ENCODE measurements around the gene DUSP23. TPM values are rescaled to one million over a fixed set of nuclear protein-coding genes. Genes with fewer than 3 reads are reported as not detected.

DUSP23 gene
- total and polyA plus RNA-seq, 10 of the 15 experiments (the other 5 are each of a cell fraction or from before 2014, with no cell fraction given) = 1.1 to 6.9 (median 4.1) TPM; not detected in 1

- TF ChIP-seq, protein P1, sequence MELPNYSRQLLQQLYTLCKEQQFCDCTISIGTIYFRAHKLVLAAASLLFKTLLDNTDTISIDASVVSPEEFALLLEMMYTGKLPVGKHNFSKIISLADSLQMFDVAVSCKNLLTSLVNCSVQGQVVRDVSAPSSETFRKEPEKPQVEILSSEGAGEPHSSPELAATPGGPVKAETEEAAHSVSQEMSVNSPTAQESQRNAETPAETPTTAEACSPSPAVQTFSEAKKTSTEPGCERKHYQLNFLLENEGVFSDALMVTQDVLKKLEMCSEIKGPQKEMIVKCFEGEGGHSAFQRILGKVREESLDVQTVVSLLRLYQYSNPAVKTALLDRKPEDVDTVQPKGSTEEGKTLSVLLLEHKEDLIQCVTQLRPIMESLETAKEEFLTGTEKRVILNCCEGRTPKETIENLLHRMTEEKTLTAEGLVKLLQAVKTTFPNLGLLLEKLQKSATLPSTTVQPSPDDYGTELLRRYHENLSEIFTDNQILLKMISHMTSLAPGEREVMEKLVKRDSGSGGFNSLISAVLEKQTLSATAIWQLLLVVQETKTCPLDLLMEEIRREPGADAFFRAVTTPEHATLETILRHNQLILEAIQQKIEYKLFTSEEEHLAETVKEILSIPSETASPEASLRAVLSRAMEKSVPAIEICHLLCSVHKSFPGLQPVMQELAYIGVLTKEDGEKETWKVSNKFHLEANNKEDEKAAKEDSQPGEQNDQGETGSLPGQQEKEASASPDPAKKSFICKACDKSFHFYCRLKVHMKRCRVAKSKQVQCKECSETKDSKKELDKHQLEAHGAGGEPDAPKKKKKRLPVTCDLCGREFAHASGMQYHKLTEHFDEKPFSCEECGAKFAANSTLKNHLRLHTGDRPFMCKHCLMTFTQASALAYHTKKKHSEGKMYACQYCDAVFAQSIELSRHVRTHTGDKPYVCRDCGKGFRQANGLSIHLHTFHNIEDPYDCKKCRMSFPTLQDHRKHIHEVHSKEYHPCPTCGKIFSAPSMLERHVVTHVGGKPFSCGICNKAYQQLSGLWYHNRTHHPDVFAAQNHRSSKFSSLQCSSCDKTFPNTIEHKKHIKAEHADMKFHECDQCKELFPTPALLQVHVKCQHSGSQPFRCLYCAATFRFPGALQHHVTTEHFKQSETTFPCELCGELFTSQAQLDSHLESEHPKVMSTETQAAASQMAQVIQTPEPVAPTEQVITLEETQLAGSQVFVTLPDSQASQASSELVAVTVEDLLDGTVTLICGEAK (IDR thresholded peaks at IDR 0.05; ENCODE audit: borderline replicate concordance) = no peak
- TF ChIP-seq CREM (IDR thresholded peaks at IDR 0.05; ENCODE audit: low read depth) (no peak), ZBTB4 (CRISPR knock-in tag; IDR thresholded peaks at IDR 0.05) (no peak), GATAD2B (conservative IDR thresholded peaks at IDR 0.05; ENCODE audit: low read depth) (no peak), BHLHE40 (IDR thresholded peaks at IDR 0.05; ENCODE audit: borderline replicate concordance in 1 of 2, low read depth in 2 of 2, low read length in 1 of 2) (peak in 1 of 2 experiments; percentile 19; a peak in 1 of 4 replicates), POLR2A (IDR thresholded peaks at IDR 0.05; ENCODE audit: low read depth, low read length) (no peak), NR2F1 (conservative IDR thresholded peaks at IDR 0.05) (0 out of 2 replicates have a peak, but pooled peaks have one; percentile 28), SP1 (IDR thresholded peaks at IDR 0.05; ENCODE audit: low read depth, low read length) (no peak), CBX5 (IDR thresholded peaks at IDR 0.05; ENCODE audit: low read depth) (no peak), EED (IDR thresholded peaks at IDR 0.05; ENCODE audit: low read depth) (no peak), ATF3 (IDR thresholded peaks at IDR 0.05; ENCODE audit: borderline replicate concordance, extremely low read depth, low read depth, low read length) (no peak), RUNX3 (IDR thresholded peaks at IDR 0.05; ENCODE audit: low read length) (peak; percentile 76), ZNF24 (IDR thresholded peaks at IDR 0.05) (no peak), NR2C1 (IDR thresholded peaks at IDR 0.05) (no peak), RFX5 (IDR thresholded peaks at IDR 0.05; ENCODE audit: low read depth, low read length) (no peak), POLR2AphosphoS2 (IDR thresholded peaks at IDR 0.05; ENCODE audit: low read depth, low read length) (no peak), HCFC1 (IDR thresholded peaks at IDR 0.05; ENCODE audit: low read length) (no peak), TCF3 (IDR thresholded peaks at IDR 0.05; ENCODE audit: borderline replicate concordance, insufficient read depth, low read depth, low read length) (no peak), SRF (IDR thresholded peaks at IDR 0.05; ENCODE audit: low read depth in 2 of 2, low read length in 2 of 2) (no peak), SPI1 (IDR thresholded peaks at IDR 0.05; ENCODE audit: borderline replicate concordance, insufficient read depth, low read depth, low read length) (peak; percentile 18; the same call in 1 of the 2 replicates), SREBF2 (IDR thresholded peaks at IDR 0.05; ENCODE audit: low read length) (no peak), IKZF2 (IDR thresholded peaks at IDR 0.05) (peak; percentile 32 to 33; a peak in 2 of 4 replicates), ZBED1 (IDR thresholded peaks at IDR 0.05; ENCODE audit: borderline replicate concordance) (no peak)
Observed at GRCh38 chr1:159800177-159800930, 19.6 kb downstream of the DUSP23 start (continued).

All from GM12878 (cell line).